ENCODE results near the gene CFAP20DC.
A peak's percentile ranks its signal among the peaks of the same experiment; 100 is the strongest.

The CFAP20DC gene

DNA sequence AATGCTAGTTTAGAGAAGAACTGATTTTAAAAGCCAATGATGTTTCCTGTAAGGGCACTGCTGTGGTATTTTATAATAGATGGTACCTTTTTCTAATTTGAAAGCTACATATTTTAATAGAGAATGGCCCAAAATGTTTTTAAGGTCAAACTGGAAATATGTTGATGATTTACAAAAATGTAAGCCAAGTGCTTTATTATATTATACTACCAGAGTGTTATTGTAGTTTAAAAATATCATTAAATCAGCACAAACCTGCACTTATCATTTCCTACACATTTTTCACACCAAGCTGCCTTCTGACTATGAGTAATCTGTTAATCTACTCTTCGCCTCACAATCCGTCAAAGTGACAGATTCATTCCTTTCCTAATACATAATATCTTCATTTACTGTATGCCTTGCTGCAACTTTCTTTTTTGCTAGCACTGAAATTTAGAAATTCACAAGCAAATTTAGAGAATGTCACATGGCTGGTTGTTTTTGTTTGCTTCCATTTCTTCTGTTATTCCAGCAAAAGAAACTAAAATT is 256.8 kb downstream of the CFAP20DC start:
- no peak overlapping the region for H3K4me3 Mint-ChIP-seq
- no peaks in the 10 kb centered on the region for H3K36me3 Mint-ChIP-seq
- no peaks in the 10 kb centered on the region for H3K4me1 Mint-ChIP-seq
- no peak for ATAC-seq
- no peaks in the 10 kb centered on the region for H3K9me3 Mint-ChIP-seq
- no peaks in the 10 kb centered on the region for H3K27me3 Mint-ChIP-seq
- H3K27ac Mint-ChIP-seq, result no peak overlapping the region

DNA sequence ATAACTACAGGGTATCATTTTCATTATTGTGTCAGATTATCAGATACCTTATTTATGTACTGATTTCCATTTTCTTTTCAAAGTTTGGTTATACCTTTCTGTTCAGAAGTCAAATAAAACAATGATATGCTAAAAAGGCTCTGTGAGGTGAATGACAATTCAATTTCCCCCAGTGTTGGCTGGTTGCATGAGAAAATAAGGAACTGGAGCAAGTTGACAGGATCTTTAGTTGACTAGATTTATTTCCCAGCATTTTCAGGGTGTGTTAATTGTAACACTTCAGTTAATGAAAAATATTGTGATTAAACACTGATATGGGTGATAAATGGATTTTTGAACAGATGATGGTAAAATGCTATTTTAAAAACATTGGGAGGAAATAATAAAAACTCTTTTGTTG is 260.4 kb downstream of the CFAP20DC start:
- Mint-ChIP-seq H3K4me1 (no peaks in the 10 kb centered on the region), H3K9me3 (no peaks in the 10 kb centered on the region), H3K4me3 (no peak overlapping the region), H3K27ac (no peak overlapping the region), H3K36me3 (no peaks in the 10 kb centered on the region), H3K27me3 (no peaks in the 10 kb centered on the region)
- ATAC-seq, result no peak

DNA sequence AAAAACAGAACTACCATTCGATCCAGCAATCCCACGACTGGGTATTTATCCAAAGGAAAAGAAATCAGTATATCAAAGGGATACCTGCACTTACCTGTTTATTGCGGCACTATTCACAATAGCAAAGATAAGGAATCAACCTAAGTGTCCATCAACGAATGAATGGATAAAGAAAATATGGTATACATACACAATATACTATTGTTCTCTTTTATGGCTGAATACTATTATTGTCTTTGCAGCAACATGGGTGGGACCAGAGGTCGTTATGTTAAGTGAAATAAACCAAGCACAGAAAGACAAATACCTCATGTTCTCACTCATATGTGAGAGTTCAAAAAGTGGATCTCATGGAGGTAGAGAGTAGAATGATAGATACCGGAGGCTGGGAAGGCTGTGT is 264.9 kb downstream of the CFAP20DC start:
- no peak for ATAC-seq
- H3K9me3 Mint-ChIP-seq, result peaks cover 18% of the 10 kb centered on the region
- H3K36me3 Mint-ChIP-seq, result peaks cover 6% of the 10 kb centered on the region
- no peak overlapping the region for H3K27ac Mint-ChIP-seq
- H3K4me1 Mint-ChIP-seq, result no peaks in the 10 kb centered on the region
- peaks cover 9% of the 10 kb centered on the region for H3K27me3 Mint-ChIP-seq
- no peak overlapping the region for H3K4me3 Mint-ChIP-seq

DNA sequence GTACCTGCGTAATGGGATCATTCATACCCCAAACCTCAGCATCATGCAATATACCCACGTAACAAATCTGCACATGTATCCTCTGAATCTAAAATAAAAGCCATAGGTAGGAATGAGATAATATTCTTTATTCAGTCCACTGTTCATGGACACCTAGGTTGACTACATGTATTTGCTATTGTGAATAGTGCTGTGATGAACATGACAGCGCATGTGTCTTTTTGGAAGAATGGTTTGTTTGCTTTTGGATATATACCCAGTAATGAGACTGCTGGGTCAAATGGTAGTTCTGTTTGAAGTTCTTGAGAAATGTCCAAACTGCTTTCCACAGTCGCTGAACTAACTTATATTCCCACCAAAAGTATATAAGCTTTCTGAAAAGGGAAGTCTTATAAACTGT is 265.4 kb downstream of the CFAP20DC start:
- ATAC-seq, result no peak
- Mint-ChIP-seq H3K27me3 (peaks cover 9% of the 10 kb centered on the region), H3K9me3 (peaks cover 23% of the 10 kb centered on the region), H3K4me1 (no peaks in the 10 kb centered on the region), H3K36me3 (peaks cover 7% of the 10 kb centered on the region), H3K4me3 (no peak overlapping the region), H3K27ac (no peak overlapping the region)

DNA sequence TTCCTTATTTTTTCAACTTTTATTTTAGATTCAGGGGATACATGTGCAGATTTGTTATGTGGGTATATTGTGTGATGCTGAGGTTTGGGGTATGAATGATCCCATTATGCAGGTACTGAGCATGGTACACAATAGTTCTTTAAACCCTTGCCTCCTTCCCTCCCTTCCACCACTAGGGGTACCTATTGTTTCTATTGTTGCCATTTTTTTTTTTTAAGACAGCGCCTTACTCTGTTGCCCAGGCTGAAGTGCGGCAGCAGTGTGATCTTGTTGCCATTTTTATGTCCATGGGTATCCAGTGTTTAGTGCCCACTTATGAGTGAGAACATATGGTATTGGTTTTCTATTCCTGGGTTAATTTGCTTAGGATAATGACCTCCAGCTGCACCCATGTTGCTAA is 266.0 kb downstream of the CFAP20DC start:
- Mint-ChIP-seq H3K9me3 (peaks cover 28% of the 10 kb centered on the region), H3K27ac (no peak overlapping the region), H3K27me3 (peaks cover 9% of the 10 kb centered on the region), H3K36me3 (peaks cover 7% of the 10 kb centered on the region), H3K4me3 (no peak overlapping the region), H3K4me1 (no peaks in the 10 kb centered on the region)
- ATAC-seq, result no peak

DNA sequence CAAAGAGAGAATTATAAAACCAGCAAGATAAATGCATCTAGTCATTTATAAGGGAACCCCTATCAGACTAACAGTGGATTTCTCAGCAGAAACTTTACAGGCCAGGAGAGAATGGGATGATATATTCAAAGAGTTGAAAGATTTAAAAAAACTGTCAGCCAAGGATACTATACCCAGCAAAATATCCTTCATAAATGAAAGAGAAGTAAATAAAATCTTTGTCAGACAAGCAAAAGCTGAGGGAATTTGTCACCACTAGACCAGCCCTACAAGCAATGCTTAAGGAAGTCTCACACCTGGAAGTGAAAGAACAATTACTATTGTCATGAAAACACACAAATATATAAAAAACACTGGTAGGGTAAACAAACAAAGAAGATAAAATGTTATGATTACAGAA is 269.9 kb downstream of the CFAP20DC start:
- H3K4me1 Mint-ChIP-seq, result no peaks in the 10 kb centered on the region
- peaks cover 9% of the 10 kb centered on the region for H3K27me3 Mint-ChIP-seq
- peaks cover 33% of the 10 kb centered on the region for H3K9me3 Mint-ChIP-seq
- H3K4me3 Mint-ChIP-seq, result no peak overlapping the region
- no peak overlapping the region for H3K27ac Mint-ChIP-seq
- peaks cover 7% of the 10 kb centered on the region for H3K36me3 Mint-ChIP-seq
- no peak for ATAC-seq

DNA sequence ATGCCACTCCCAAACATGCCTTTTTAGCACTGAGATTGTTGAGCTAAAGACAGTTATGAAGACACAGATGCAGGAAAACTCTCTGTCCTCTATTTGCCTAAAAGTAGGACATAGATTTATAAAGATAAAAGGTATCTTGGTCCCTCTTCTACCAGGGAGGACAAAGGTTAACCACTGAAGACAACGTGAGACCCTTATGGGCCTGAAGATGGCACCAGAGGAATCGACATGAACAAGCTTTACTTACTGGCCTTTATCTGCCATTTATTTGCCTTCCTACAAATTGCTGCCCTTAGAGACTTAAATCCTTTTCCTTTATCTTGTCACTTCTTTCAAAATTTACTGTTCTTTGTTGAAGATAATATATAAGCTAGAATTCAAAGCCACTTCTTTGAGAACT is 273.6 kb downstream of the CFAP20DC start:
- Mint-ChIP-seq H3K4me1 (no peaks in the 10 kb centered on the region), H3K27ac (no peak overlapping the region), H3K36me3 (peaks cover 7% of the 10 kb centered on the region), H3K27me3 (no peaks in the 10 kb centered on the region), H3K4me3 (no peak overlapping the region), H3K9me3 (peaks cover 27% of the 10 kb centered on the region)
- no peak for ATAC-seq

DNA sequence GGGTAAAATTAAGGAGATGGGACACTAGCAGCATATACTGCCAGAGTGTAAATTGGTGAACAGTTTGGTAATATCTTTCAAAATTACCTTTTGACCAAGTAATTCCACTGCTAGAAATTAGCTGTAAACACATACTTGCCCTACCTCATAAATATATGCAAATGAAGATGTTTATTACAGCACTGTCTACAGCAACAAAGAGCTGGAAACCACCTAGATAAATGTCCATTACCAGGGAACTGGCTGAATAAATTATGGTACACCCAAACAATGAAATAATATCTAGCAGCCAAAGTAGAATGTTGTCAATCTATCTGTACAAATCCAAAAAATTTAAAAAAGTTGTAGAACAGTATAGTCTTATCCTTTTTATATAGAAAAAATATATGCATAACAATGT is 277.4 kb downstream of the CFAP20DC start:
- peaks cover 5% of the 10 kb centered on the region for H3K9me3 Mint-ChIP-seq

DNA sequence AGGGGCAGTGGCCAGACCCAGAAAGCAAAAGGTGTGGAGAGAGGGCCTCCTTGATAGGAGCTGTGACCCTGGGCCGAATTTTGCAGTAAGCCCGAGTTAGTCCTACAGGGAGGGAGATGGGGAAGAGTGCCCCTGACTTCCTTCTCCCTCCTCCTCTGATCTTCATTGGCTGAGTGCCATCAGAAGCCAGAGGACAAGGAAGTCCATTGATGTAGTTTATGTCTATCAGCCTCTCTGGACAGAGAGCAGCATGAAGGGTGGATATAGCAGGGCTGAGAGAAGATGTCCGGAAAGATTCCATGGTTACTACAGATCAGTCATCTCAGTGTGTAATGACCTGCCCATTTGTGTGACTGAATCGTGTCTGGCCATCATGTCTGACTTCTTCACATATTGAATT is 280.8 kb downstream of the CFAP20DC start:
- peaks cover 34% of the 10 kb centered on the region for H3K27me3 Mint-ChIP-seq
- H3K4me1 Mint-ChIP-seq, result no peaks in the 10 kb centered on the region
- no peak overlapping the region for H3K4me3 Mint-ChIP-seq
- H3K9me3 Mint-ChIP-seq, result peaks cover 5% of the 10 kb centered on the region
- H3K27ac Mint-ChIP-seq, result no peak overlapping the region
- no peaks in the 10 kb centered on the region for H3K36me3 Mint-ChIP-seq
- ATAC-seq, result no peak

More for the DNA sequence above, 277.4 kb downstream of the CFAP20DC start:
- no peak for ATAC-seq
- H3K36me3 Mint-ChIP-seq, result no peaks in the 10 kb centered on the region
- no peak overlapping the region for H3K4me3 Mint-ChIP-seq
- H3K27ac Mint-ChIP-seq, result no peak overlapping the region
- no peaks in the 10 kb centered on the region for H3K4me1 Mint-ChIP-seq
- peaks cover 28% of the 10 kb centered on the region for H3K27me3 Mint-ChIP-seq

DNA sequence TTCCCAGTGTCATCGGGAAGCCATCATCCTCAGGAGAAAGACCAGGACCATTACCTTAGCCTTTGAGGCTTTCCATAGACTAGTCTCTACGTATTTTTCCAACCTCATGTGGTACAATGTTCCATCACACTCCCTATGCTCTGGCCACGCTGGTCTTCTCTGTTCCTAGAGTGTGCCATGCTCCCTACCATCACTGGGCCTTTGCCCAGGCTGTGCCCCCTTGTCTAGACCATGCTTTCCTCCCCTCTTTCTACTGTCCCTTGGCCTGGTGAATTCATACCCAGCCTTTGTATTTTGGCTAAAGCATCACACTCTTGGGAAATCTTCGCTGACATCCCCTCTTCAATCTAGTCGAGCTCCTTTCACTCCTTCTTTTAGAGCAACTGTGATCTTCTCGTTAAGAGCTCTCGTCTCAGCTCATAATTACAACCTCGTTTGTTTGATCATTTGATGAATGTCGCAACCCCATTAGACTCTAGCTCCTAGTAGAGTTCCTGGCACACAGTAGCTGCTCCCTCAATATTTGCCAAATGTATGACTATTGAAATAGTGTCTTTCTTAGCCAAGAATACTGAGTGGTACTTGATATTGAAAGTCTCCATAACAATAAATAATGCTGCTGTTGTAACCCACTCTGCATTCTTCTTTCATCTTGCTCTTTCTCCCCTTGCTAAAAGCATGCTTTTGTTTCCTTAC is 283.1 kb downstream of the CFAP20DC start:
- Mint-ChIP-seq H3K4me1 (no peaks in the 10 kb centered on the region), H3K36me3 (no peaks in the 10 kb centered on the region), H3K9me3 (peaks cover 5% of the 10 kb centered on the region), H3K4me3 (no peak overlapping the region), H3K27ac (no peak overlapping the region), H3K27me3 (peaks cover 34% of the 10 kb centered on the region)
- ATAC-seq, result no peak

DNA sequence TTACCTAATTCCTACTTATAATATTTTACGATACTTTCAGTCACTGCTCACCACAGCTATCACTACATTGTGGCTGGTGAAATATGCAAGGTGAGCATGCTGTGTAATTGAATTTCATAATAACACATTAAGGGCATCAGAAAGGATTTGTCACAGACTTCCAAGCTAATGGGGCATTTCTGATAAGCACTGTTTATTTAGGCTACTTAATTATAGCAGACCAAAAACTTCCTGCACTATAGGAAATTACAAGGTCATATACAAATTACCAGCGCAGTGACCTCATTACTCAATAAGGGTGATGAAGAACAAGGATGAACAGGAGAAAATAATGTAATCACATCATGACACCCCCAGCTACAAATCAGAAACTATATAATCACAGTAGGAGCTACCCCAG is 294.7 kb downstream of the CFAP20DC start:
- no peak overlapping the region for H3K4me3 Mint-ChIP-seq
- no peaks in the 10 kb centered on the region for H3K27me3 Mint-ChIP-seq
- peaks cover 3% of the 10 kb centered on the region for H3K9me3 Mint-ChIP-seq
- no peak for ATAC-seq
- no peaks in the 10 kb centered on the region for H3K36me3 Mint-ChIP-seq
- H3K4me1 Mint-ChIP-seq, result no peaks in the 10 kb centered on the region
- no peak overlapping the region for H3K27ac Mint-ChIP-seq

DNA sequence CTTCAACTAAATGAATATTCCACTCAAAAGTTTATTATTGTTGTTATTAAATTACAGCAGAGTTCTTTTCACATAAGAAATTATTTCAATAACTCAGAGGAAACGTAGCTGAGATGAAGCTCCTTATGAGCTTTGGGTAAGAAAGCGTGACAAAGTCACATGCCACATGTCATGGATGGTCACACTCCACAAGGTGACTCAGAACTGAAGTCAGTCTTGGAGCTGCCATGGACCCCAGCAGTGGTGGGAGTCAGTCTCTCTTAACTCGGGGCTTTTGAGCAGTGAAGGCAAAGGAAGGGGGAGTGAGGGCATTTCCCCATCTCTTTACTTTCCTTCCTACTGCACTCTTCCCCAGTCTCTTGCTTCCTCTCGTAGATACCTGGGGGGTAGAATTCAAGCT is 295.8 kb downstream of the CFAP20DC start:
- Mint-ChIP-seq H3K9me3 (no peaks in the 10 kb centered on the region), H3K27ac (no peak overlapping the region), H3K27me3 (no peaks in the 10 kb centered on the region), H3K4me3 (no peak overlapping the region), H3K4me1 (no peaks in the 10 kb centered on the region), H3K36me3 (no peaks in the 10 kb centered on the region)
- peak; percentile 60 for ATAC-seq

DNA sequence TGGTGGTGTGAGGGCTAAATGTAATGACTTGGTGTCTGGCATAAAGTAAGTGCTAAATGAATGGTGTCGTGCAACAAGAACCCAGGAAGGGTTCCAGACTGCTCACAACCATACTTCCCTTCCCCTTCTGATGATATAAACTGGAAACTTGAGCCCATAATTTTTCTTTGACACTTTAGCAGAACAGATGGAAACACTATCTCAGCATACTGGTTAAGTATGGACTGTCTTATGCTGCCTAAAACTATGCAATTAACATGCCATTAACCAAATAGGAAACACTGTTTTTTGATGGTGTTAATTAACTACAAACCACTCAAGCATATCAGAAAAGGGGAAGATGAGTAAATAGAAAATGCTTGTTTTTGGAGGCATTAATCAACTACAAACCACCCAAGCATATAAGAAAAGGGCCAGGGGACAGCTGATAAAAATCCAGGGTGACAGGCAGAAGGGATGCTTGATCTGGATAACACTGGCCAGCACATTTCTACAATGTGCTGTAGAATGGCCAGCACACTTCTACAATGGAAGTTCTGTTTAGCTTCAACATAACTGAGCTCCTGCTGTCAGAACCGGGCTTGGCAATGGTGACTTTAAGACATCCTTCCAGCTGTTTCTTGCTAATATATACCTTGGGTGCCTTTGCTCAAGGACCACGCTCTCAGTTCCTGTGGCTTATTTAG is 297.8 kb downstream of the CFAP20DC start:
- Mint-ChIP-seq H3K27ac (no peak overlapping the region), H3K4me3 (no peak overlapping the region), H3K9me3 (no peaks in the 10 kb centered on the region), H3K4me1 (no peaks in the 10 kb centered on the region), H3K27me3 (no peaks in the 10 kb centered on the region), H3K36me3 (no peaks in the 10 kb centered on the region)
- ATAC-seq, result no peak

DNA sequence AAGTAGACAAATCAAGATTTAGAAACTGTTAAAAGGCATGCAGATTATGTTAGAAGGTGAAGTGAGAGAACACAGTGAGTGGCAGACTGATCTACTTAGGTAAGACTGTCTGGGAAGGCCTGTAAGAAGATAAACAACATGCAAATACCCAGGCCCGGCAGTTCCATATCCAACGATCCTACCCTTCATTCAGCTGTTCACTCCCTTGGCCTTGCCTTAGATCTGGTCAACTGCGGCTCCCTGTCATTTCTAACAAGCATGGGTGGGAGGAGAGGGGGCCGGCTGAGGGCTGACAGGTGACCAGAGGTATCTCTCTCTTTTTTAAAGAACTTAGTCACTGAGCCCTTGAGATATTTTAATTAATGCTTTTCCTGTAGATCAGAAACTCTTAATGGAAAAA is 298.6 kb downstream of the CFAP20DC start:
- H3K9me3 Mint-ChIP-seq, result no peaks in the 10 kb centered on the region
- H3K4me3 Mint-ChIP-seq, result no peak overlapping the region
- no peaks in the 10 kb centered on the region for H3K36me3 Mint-ChIP-seq
- H3K27ac Mint-ChIP-seq, result no peak overlapping the region
- ATAC-seq, result no peak
- H3K4me1 Mint-ChIP-seq, result no peaks in the 10 kb centered on the region
- no peaks in the 10 kb centered on the region for H3K27me3 Mint-ChIP-seq

DNA sequence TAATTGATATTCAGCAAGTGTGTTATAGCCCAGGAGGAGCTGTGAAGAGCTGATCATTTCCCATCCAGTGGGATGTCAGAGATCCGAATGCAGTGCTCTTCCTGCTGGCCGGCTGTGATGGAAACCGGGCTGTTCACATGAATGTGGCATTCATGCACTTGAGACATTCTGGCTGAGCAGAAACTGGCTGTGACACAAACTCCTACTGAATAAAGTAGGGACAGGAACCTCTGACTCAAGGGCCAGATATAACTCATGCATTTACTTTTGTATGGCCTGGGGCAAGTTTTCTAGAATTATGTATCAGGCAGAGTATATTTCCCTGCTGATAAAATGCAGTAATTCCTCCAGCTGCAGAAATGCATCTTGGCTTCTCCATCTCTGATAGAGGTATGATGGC is 299.9 kb downstream of the CFAP20DC start:
- Mint-ChIP-seq H3K36me3 (no peaks in the 10 kb centered on the region), H3K4me3 (no peak overlapping the region), H3K27ac (no peak overlapping the region), H3K27me3 (no peaks in the 10 kb centered on the region), H3K9me3 (no peaks in the 10 kb centered on the region), H3K4me1 (no peaks in the 10 kb centered on the region)
- no peak for ATAC-seq

DNA sequence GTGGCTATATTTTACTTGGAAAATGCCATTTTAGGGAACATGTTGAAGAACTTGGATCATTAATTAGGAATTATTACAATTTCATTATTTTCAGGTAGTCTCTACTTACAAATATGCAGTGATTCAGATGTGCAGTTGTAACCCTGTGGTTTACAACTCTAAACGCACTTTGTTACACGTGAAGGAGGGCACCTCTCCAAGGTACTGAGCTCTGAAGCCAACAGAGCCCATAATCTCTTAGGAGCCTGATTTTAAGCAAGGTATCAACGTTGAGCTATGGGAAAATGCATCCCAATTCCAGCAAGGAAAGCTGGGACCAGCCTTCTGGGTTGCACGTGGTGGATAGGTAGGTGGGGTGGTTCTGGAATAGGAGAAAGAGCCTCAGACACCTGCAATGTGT is 301.8 kb downstream of the CFAP20DC start:
- no peak overlapping the region for H3K27ac Mint-ChIP-seq
- no peak for ATAC-seq
- no peaks in the 10 kb centered on the region for H3K9me3 Mint-ChIP-seq
- no peaks in the 10 kb centered on the region for H3K36me3 Mint-ChIP-seq
- no peaks in the 10 kb centered on the region for H3K4me1 Mint-ChIP-seq
- H3K4me3 Mint-ChIP-seq, result no peak overlapping the region
- H3K27me3 Mint-ChIP-seq, result no peaks in the 10 kb centered on the region

Measured in stimulated activated memory B cell treated with anti-CD40 and anti-IgM and Interleukin-4, amounts not matched to agents 10 μg/mL and 1 μg/mL and 100 μg/mL, for 72 hours (primary cell).